Transverse colon (tissue), 4 donors: ENCODE data around the gene TMEM151A. TPM values are rescaled to one million over a fixed set of nuclear protein-coding genes. Genes with fewer than 3 reads are reported as not detected.

ENCODE experiments used
- DNase-seq: peaks from one replicate; pipeline ENCODE4 v3.0.0-alpha.2; 2019
- H3K27ac ChIP-seq, 4 donors: fragments of 200-600 bp; sonication (generic); 2 replicates each; pipeline ENCODE4 v1.5.1; 2016 to 2018; ENCODE audit warnings: inconsistent platforms in 4 of 4
- H3K27me3 ChIP-seq: fragments of 200-600 bp; sonication (generic); 2 replicates; pipeline ENCODE4 v1.5.1; 2017; ENCODE audit warnings: inconsistent platforms
- H3K36me3 ChIP-seq, 4 donors: fragments of 200-600 bp; sonication (generic); 2 replicates each; pipeline ENCODE4 v1.5.1; 2017 to 2019; ENCODE audit warnings: inconsistent platforms in 4 of 4
- H3K4me1 ChIP-seq, 4 donors: fragments of 200-600 bp; sonication (generic); 2 replicates each; pipeline ENCODE4 v1.5.1; 2017 to 2020; ENCODE audit warnings: inconsistent platforms in 4 of 4
- H3K4me3 ChIP-seq, 4 donors: fragments of 200-600 bp; sonication (generic); 1 replicate in 1 of 4; 2 replicates in 3 of 4; pipeline versions ENCODE4 v1.5.1 to v1.6.1; 2017 to 2019; ENCODE audit warnings: inconsistent platforms in 4 of 4
- H3K9me3 ChIP-seq, 2 donors: fragments of 200-600 bp; sonication (generic); 2 replicates each; pipeline ENCODE4 v1.5.1; 2017 to 2019; ENCODE audit warnings: inconsistent platforms in 2 of 2
- CTCF ChIP-seq, 5 experiments: fragments of 200-600 bp in 3 of 5; fragments of 450-650 bp in 2 of 5; sonication (generic) in 3 of 5; IDR thresholded peaks; 1 replicate in 2 of 5; 2 replicates in 3 of 5; pipeline ENCODE4 v1.5.1; 2016 to 2017; ENCODE audit warnings: antibody characterized with exemption in 5 of 5, inconsistent platforms in 3 of 5, mild to moderate bottlenecking in 2 of 5, moderate library complexity in 1 of 5
- EP300 ChIP-seq: sonication (generic); formaldehyde crosslinking; IDR thresholded peaks from one replicate; pipeline ENCODE4 v1.6.1; 2017; ENCODE audit warnings: antibody characterized with exemption, low read depth
- POLR2A ChIP-seq: fragments of 450-650 bp; IDR thresholded peaks from one replicate; pipeline ENCODE4 v1.6.1; 2016; ENCODE audit warnings: antibody characterized with exemption, mild to moderate bottlenecking, moderate library complexity
- POLR2AphosphoS5 ChIP-seq, 3 donors: sonication (generic); formaldehyde crosslinking; IDR thresholded peaks; one replicate each; pipeline ENCODE4 v1.6.1; 2016; ENCODE audit warnings: antibody characterized with exemption in 3 of 3
- WGBS, 2 donors: methylation state at CpG; one replicate each; pipeline ENCODE4 v1.1.5; 2018; ENCODE audit warnings: low coverage in 1 of 2; 5-methylcytosine and 5-hydroxymethylcytosine counted together
- in situ Hi-C, 4 donors: fragments of 200-750 bp; cut with MboI; loops; one replicate each; pipeline versions ENCODE4 v1.15.0 to v1.15.1; 2017; ENCODE audit warnings: low sequenced_read_pairs in 3 of 4, low pct_ligation_motif_present in 1 of 4, low pct_unique_long_range_greater_than_20kb in 1 of 4
- intact Hi-C: fragments of 100-400 bp; cut with DNase I; formaldehyde crosslinking; loops from one replicate; pipeline ENCODE4 v1.15.1; 2023; ENCODE audit warnings: low total_unique reads
- total RNA-seq, 4 donors: library from RNA; depleted of rRNA; stranded (reverse); fragments of >200 nt; gene quantifications; one replicate each; pipeline ENCODE4 v1.1.0, GENCODE V29; 2016

TMEM151A gene
- total RNA-seq, 4 donors from 2014 or later, result 0.55 to 0.75 TPM; not detected in 2

GRCh38 chr11:66338276-66339161 is 46.8 kb downstream of the TMEM151A start:
- Histone ChIP-seq H3K4me3 (no peak overlapping the region), H3K36me3 (peaks cover 0 to 11% (median 5%) of the 10 kb centered on the region in 4 donors), H3K27ac (no peak overlapping the region), H3K4me1 (peaks cover 14 to 33% (median 25%) of the 10 kb centered on the region in 4 donors), H3K9me3 (no peaks in the 10 kb centered on the region), H3K27me3 (no peaks in the 10 kb centered on the region)
- WGBS, 2 donors, result 69 to 81% methylated on average over 2 to 17 of the region's 17 CpGs
- intact Hi-C loops, result no loop called here
- TF ChIP-seq POLR2A, result no peak
- TF ChIP-seq EP300, result no peak
- TF ChIP-seq CTCF (IDR thresholded peaks at IDR 0.05), result no peak
- no peak for TF ChIP-seq POLR2AphosphoS5 (IDR thresholded peaks at IDR 0.05)
- no peak for DNase-seq
- in situ Hi-C loops, result no loop called here

- intact Hi-C loops, result no loop called here
- whole genome bisulfite sequencing, 2 donors, result 89% methylated on average over 6 of the region's 6 CpGs; no CpG with 5 or more reads in 1 of the 2 donors
- H3K36me3 ChIP-seq, result peaks cover 0 to 11% (median 5%) of the 10 kb centered on the region in 4 donors
Observed at GRCh38 chr11:66339162-66339675, 47.5 kb downstream of the TMEM151A start.

GRCh38 chr11:66339686-66340483 is 48.2 kb downstream of the TMEM151A start:
- no peak for DNase-seq
- Histone ChIP-seq H3K27me3 (no peaks in the 10 kb centered on the region), H3K9me3 (no peaks in the 10 kb centered on the region), H3K4me3 (no peak overlapping the region), H3K27ac (no peak overlapping the region), H3K36me3 (peaks cover 0 to 11% (median 5%) of the 10 kb centered on the region in 4 donors), H3K4me1 (peaks cover 22 to 39% (median 32%) of the 10 kb centered on the region in 4 donors)
- intact Hi-C loops, result no loop called here
- TF ChIP-seq EP300 (no peak), CTCF (IDR thresholded peaks at IDR 0.05) (no peak), POLR2A (no peak), POLR2AphosphoS5 (IDR thresholded peaks at IDR 0.05) (no peak)
- WGBS, 2 donors, result 78 to 80% methylated on average over 3 to 14 of the region's 14 CpGs
- in situ Hi-C loops, result no loop called here

More at GRCh38 chr11:66339162-66339675, 47.5 kb downstream of the TMEM151A start:
- no peaks in the 10 kb centered on the region for H3K9me3 ChIP-seq
- no peak overlapping the region for H3K4me3 ChIP-seq
- TF ChIP-seq CTCF (IDR thresholded peaks at IDR 0.05) (no peak), POLR2A (no peak), POLR2AphosphoS5 (IDR thresholded peaks at IDR 0.05) (no peak)
- H3K4me1 ChIP-seq, result peaks cover 21 to 40% (median 32%) of the 10 kb centered on the region in 4 donors
- H3K27me3 ChIP-seq, result no peaks in the 10 kb centered on the region
- no peak overlapping the region for H3K27ac ChIP-seq
- in situ Hi-C loops, result no loop called here
- no peak for DNase-seq
